ENCODE measurements around the gene CBX3.

DNA sequence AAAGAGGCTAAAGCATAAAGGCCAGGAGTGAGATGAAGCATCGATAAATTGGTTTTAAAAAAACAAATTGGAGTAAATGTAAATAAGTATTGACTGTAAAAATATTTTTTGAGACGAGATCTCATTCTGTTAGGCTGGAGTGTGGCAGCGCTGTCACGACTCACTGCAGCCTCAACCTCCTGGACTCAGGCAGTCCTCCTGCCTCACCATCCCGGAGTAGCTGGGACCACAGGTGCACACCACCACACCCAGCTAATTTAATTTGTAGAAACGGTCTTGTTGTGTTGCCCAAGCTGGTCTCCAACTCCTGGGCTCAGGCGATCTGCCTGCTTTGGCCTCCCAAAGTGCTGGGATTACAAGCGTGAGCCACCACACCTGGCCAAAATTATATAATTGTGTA is 18.8 kb upstream of the CBX3 start:
- TF ChIP-seq, protein P1, sequence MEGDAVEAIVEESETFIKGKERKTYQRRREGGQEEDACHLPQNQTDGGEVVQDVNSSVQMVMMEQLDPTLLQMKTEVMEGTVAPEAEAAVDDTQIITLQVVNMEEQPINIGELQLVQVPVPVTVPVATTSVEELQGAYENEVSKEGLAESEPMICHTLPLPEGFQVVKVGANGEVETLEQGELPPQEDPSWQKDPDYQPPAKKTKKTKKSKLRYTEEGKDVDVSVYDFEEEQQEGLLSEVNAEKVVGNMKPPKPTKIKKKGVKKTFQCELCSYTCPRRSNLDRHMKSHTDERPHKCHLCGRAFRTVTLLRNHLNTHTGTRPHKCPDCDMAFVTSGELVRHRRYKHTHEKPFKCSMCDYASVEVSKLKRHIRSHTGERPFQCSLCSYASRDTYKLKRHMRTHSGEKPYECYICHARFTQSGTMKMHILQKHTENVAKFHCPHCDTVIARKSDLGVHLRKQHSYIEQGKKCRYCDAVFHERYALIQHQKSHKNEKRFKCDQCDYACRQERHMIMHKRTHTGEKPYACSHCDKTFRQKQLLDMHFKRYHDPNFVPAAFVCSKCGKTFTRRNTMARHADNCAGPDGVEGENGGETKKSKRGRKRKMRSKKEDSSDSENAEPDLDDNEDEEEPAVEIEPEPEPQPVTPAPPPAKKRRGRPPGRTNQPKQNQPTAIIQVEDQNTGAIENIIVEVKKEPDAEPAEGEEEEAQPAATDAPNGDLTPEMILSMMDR (IDR thresholded peaks at IDR 0.05; ENCODE audit: insufficient read depth, low read length, poor library complexity, severe bottlenecking): no peak
- no peak for TF ChIP-seq EZH2phosphoT487 (conservative IDR thresholded peaks at IDR 0.05; ENCODE audit: low read length)

Measured in SU-DHL-6 (cell line).